Endodermal cell (in vitro differentiated cells): ENCODE results near the gene RADIL. TPM values are rescaled to one million over a fixed set of nuclear protein-coding genes. Genes with fewer than 3 reads are reported as not detected.

Source experiments
- DNase-seq: peaks from one replicate; pipeline ENCODE4 v3.0.0-alpha.2; 2017
- H3K27ac ChIP-seq: 2 replicates; pipeline ENCODE4 v1.5.1; 2013; ENCODE audit warnings: mild to moderate bottlenecking, low read depth, low read length, moderate library complexity
- H3K27me3 ChIP-seq: 2 replicates; pipeline ENCODE4 v1.6.1; 2013; ENCODE audit warnings: mild to moderate bottlenecking, low read length, moderate library complexity; ENCODE audit not compliant: insufficient read depth, control insufficient read depth, poor library complexity, severe bottlenecking
- H3K36me3 ChIP-seq: 2 replicates; pipeline ENCODE4 v1.7.0; 2013; ENCODE audit warnings: mild to moderate bottlenecking, low read length, moderate library complexity; ENCODE audit not compliant: control insufficient read depth, insufficient read depth
- H3K4me1 ChIP-seq: one replicate; pipeline ENCODE4 v1.7.0; 2013; ENCODE audit warnings: low read length; ENCODE audit not compliant: control insufficient read depth, insufficient read depth
- H3K4me3 ChIP-seq: 2 replicates; pipeline ENCODE4 v1.5.1; 2013; ENCODE audit warnings: mild to moderate bottlenecking, low read length, moderate library complexity
- H3K9ac ChIP-seq: 2 replicates; pipeline ENCODE4 v1.6.1; 2013; ENCODE audit warnings: mild to moderate bottlenecking, low read length, moderate library complexity; ENCODE audit not compliant: poor library complexity, severe bottlenecking; ENCODE audit errors: extremely low read depth
- H3K9me3 ChIP-seq: 2 replicates; pipeline ENCODE4 v1.6.1; 2013; ENCODE audit warnings: mild to moderate bottlenecking, low read length, moderate library complexity; ENCODE audit not compliant: control insufficient read depth
- H3K27ac Mint-ChIP-seq: 2 replicates; pipeline ENCODE4 v1.8.0; 2020; ENCODE audit warnings: mixed read lengths
- H3K27me3 Mint-ChIP-seq: 2 replicates; pipeline ENCODE4 v1.8.0; 2021; ENCODE audit warnings: mild to moderate bottlenecking, mixed read lengths; ENCODE audit not compliant: insufficient read depth
- H3K36me3 Mint-ChIP-seq: 2 replicates; pipeline ENCODE4 v1.8.0; 2020; ENCODE audit warnings: low read depth, mixed read lengths
- H3K4me1 Mint-ChIP-seq: 2 replicates; pipeline ENCODE4 v1.8.0; 2020; ENCODE audit warnings: mixed read lengths
- H3K4me3 Mint-ChIP-seq: 2 replicates; pipeline ENCODE4 v1.8.0; 2020; ENCODE audit warnings: mild to moderate bottlenecking, moderate library complexity, mixed read lengths
- H3K9me3 Mint-ChIP-seq: 2 replicates; pipeline ENCODE4 v1.8.0; 2020; ENCODE audit warnings: mild to moderate bottlenecking, mixed read lengths
- WGBS, 2 experiments: methylation state at CpG; one replicate each; pipeline versions ENCODE4 v1.1.5 to v1.1.7; 2013; ENCODE audit warnings: missing lambda C conversion rate in 2 of 2, mixed read lengths in 1 of 2; ENCODE audit not compliant: insufficient coverage in 1 of 2, insufficient read length in 1 of 2; 5-methylcytosine and 5-hydroxymethylcytosine counted together
- total RNA-seq, 2 donors: library from RNA; stranded (reverse); fragmentation: NEBNext Ultra II Directional in 1 of 2; extraction: Animal tissue kit (Norgen Biotek cat#: 25700) in 1 of 2; gene quantifications; 2 replicates in 1 of 2; 3 replicates in 1 of 2; pipeline ENCODE4 v1.2.1, GENCODE V29; 2021
- TF ChIP-seq, protein P1 (sequence below): fragments of 200-600 bp; sonication (generic); conservative IDR thresholded peaks from 2 replicates; pipeline ENCODE4 v1.5.0; 2021; ENCODE audit warnings: antibody characterized with exemption, mild to moderate bottlenecking

The RADIL gene
- total RNA-seq, 2 donors from 2014 or later, result 34.9 to 47.6 TPM

- WGBS, 2 experiments, result 70 to 76% methylated on average over 2 to 5 of the region's 5 CpGs
- no peaks in the 10 kb centered on the region for H3K9me3 ChIP-seq
- H3K9me3 Mint-ChIP-seq, result no peaks in the 10 kb centered on the region
- no peaks in the 10 kb centered on the region for H3K27me3 Mint-ChIP-seq
- H3K27ac ChIP-seq, result no peak overlapping the region
- peaks cover 2% of the 10 kb centered on the region for H3K4me1 Mint-ChIP-seq
- no peaks in the 10 kb centered on the region for H3K27me3 ChIP-seq
- no peak overlapping the region for H3K4me3 Mint-ChIP-seq
- no peak overlapping the region for H3K9ac ChIP-seq
- H3K4me3 ChIP-seq, result no peak overlapping the region
- H3K27ac Mint-ChIP-seq, result no peak overlapping the region
- peaks cover 8% of the 10 kb centered on the region for H3K36me3 ChIP-seq
- no peaks in the 10 kb centered on the region for H3K4me1 ChIP-seq
- peaks cover 41% of the 10 kb centered on the region for H3K36me3 Mint-ChIP-seq
- TF ChIP-seq, protein P1, sequence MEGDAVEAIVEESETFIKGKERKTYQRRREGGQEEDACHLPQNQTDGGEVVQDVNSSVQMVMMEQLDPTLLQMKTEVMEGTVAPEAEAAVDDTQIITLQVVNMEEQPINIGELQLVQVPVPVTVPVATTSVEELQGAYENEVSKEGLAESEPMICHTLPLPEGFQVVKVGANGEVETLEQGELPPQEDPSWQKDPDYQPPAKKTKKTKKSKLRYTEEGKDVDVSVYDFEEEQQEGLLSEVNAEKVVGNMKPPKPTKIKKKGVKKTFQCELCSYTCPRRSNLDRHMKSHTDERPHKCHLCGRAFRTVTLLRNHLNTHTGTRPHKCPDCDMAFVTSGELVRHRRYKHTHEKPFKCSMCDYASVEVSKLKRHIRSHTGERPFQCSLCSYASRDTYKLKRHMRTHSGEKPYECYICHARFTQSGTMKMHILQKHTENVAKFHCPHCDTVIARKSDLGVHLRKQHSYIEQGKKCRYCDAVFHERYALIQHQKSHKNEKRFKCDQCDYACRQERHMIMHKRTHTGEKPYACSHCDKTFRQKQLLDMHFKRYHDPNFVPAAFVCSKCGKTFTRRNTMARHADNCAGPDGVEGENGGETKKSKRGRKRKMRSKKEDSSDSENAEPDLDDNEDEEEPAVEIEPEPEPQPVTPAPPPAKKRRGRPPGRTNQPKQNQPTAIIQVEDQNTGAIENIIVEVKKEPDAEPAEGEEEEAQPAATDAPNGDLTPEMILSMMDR, result no peak
- DNase-seq, result no peak
Measured at GRCh38 chr7:4807598-4808016, 75.9 kb downstream of the RADIL start.

DNA sequence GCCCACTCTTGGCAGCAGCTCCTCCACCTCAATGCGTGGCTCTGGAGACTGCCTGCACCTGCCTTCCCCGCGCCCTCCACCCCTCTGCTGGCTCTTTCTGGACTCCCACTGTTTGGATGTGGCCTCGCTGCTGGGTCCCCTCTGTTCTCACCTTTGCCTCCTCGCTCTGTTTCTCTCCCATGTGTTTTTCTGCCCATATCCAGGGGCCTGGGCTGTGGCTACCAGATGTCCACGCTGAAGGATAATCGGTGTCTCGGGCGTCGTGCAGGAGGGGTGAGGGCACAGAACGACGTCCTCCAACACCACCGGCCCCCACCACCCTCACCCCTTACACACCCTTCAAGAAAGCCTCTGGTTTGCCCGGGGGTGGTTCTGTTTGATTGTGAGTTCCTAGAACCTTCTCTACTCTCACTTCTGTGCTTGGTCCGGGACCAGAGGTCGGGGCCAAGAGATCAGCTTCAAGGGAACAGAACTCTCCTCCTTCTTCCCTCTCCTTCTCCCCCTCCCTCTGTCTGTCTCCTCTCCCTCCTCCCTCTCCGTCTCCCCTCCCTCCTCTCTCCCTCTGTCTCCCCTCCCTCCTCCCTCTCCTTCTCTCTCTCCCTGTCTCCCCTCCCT lies 76.4 kb downstream of the RADIL start:
- no peaks in the 10 kb centered on the region for H3K4me1 ChIP-seq
- H3K4me1 Mint-ChIP-seq, result peaks cover 2% of the 10 kb centered on the region
- H3K27ac Mint-ChIP-seq, result no peak overlapping the region
- no peaks in the 10 kb centered on the region for H3K9me3 ChIP-seq
- no peaks in the 10 kb centered on the region for H3K27me3 Mint-ChIP-seq
- peaks cover 8% of the 10 kb centered on the region for H3K36me3 ChIP-seq
- no peak overlapping the region for H3K4me3 ChIP-seq
- H3K4me3 Mint-ChIP-seq, result no peak overlapping the region
- peaks cover 37% of the 10 kb centered on the region for H3K36me3 Mint-ChIP-seq
- no peaks in the 10 kb centered on the region for H3K27me3 ChIP-seq
- no peak for DNase-seq
- H3K9me3 Mint-ChIP-seq, result no peaks in the 10 kb centered on the region
- WGBS, 2 experiments, result 87 to 90% methylated on average over 12 to 17 of the region's 17 CpGs
- TF ChIP-seq, protein P1, result no peak
- H3K27ac ChIP-seq, result no peak overlapping the region
- H3K9ac ChIP-seq, result no peak overlapping the region

GRCh38 chr7:4805984-4806300 lies 77.6 kb downstream of the RADIL start:
- Mint-ChIP-seq H3K4me3 (no peak overlapping the region), H3K4me1 (peaks cover 2% of the 10 kb centered on the region), H3K9me3 (no peaks in the 10 kb centered on the region), H3K36me3 (peaks cover 30% of the 10 kb centered on the region), H3K27ac (no peak overlapping the region), H3K27me3 (no peaks in the 10 kb centered on the region)
- TF ChIP-seq, protein P1, result no peak
- no peaks in the 10 kb centered on the region for H3K27me3 ChIP-seq
- H3K36me3 ChIP-seq, result peaks cover 4% of the 10 kb centered on the region
- no peak overlapping the region for H3K27ac ChIP-seq
- WGBS, 2 experiments, result 90 to 91% methylated on average over 8 of the region's 8 CpGs
- no peak overlapping the region for H3K9ac ChIP-seq
- H3K4me1 ChIP-seq, result no peaks in the 10 kb centered on the region
- DNase-seq, result no peak
- no peak overlapping the region for H3K4me3 ChIP-seq
- H3K9me3 ChIP-seq, result no peaks in the 10 kb centered on the region
